Right ventricle myocardium inferior (tissue), 1 donor: ENCODE results near the gene CERS1. TPM values are rescaled to one million over a fixed set of nuclear protein-coding genes. Genes with fewer than 3 reads are reported as not detected.

Experiments
- ATAC-seq: fragments of 200-7000 bp; cut with Tn5 transposase; one replicate; pipeline ENCODE4 v1.9.1; 2020; ENCODE audit warnings: mild to moderate bottlenecking, moderate library complexity
- DNase-seq: peaks from one replicate; pipeline ENCODE4 v3.0.0; 2021; ENCODE audit errors: missing footprints
- intact Hi-C: fragments of 100-400 bp; cut with DNase I; formaldehyde crosslinking; loops from one replicate; pipeline ENCODE4 v1.11.0; 2022
- total RNA-seq: library from RNA; stranded (reverse); fragmentation: NEBNext Ultra II Directional; extraction: Animal tissue kit (Norgen Biotek cat#: 25700); gene quantifications from one replicate; pipeline ENCODE4 v1.2.1, GENCODE V29; 2021
- donor health status: DM: no; HTN: yes; CAD: no; lungs with severe emphysema.

CERS1 gene
- total RNA-seq, 1 donor from 2014 or later = 0.30 TPM

DNA sequence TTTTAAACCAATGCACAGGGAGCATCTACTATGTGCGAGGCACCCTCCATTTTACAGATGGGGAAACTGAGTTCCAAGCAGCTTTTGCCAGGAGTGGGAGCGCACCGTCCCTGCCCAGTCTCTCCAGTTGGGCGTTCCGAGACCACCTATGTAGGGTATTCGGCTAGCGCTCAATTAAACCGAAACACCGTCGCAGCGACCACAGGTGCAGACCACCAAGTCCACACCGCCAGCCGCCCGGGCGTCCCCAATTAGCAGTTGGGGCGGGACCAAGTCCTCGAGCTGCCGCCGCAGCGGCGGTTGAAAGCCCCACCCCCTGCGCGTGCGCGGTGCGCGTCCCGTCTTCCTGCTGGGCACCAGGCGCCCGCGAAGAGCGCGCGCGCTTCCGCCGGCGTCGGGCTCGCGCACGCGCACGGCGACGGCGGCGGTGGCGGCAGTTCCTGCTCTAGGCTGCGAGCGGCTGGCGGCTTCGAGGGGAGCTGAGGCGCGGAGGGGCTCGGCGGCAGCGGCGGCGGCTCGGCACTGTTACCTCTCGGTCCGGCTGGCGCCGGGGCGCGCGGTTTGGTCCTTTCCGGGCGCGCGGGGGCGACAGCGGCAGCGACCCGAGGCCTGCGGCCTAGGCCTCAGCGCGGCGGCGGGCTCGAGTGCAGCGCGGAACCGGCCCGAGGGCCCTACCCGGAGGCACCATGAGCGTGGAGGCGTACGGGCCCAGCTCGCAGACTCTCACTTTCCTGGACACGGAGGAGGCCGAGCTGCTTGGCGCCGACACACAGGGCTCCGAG, 64.2 kb downstream of the CERS1 start, which contains the start of gene UPF1:
Gene UPF1, plus strand, starts transcription at position 436 of the 782 bp plus-strand sequence. Its CDS starts 251 bp downstream, at position 687.
- intact Hi-C loops = no loop called here
- ATAC-seq = peak; percentile 95
- DNase-seq = peak; percentile 98

DNA sequence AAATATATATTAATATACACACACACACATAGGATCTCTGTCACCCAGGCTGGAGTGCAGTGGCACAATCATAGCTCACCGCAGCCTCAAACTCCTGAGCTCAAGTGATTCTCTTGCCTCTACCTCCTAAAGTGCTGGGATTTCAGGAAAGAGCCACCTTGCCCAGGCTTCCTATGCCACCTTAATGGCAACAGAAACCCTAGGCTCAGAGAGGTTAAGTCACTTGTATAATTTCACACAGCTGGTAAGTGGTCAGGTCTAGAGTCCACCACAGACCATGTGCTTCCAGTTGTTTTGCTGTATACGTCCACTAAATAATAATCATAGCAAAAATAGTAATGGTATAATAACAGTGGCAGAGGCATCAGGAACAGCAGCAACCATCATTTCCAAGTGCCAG, 65.5 kb downstream of the CERS1 start:
- intact Hi-C loops = no loop called here
- DNase-seq (no peak), ATAC-seq (no peak)

DNA sequence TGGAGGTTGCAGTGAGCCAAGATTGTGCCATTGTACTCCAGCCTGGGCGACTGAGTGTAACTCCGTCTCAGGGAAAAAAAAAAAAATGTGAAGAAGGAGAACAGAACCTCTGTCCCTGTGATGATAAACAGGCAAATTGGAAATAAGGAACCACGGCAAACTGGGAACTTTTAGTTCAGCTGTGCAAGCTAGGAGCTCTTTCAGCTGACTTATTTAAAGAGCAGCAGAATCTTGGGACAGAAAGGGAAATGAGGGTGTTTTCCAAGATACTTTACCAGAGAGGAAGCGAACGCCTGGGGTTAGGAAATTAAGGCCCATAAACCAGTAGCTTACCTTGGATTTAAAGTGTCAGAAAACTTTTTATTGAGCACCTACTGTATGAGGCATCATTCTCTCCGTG, 67.2 kb downstream of the CERS1 start:
- DNase-seq (no peak), ATAC-seq (no peak)
- intact Hi-C loops = no loop called here

Other genes starting within 250 kb of the CERS1 start
- 10.3 TPM for gene CRTC1, start 212.5 kb downstream of the CERS1 start, total RNA-seq
- gene COMP, start 104.9 kb downstream of the CERS1 start, total RNA-seq = not detected
- 37.0 TPM for gene UPF1, start 64.2 kb downstream of the CERS1 start, total RNA-seq
- gene COPE, start 23.2 kb upstream of the CERS1 start, total RNA-seq = 139 TPM
- gene DDX49, start 23.6 kb upstream of the CERS1 start, total RNA-seq = 25.6 TPM
- gene HOMER3, start 45.1 kb upstream of the CERS1 start, total RNA-seq = 15.2 TPM
- 68.5 TPM for gene SUGP2, start 137.4 kb upstream of the CERS1 start, total RNA-seq
- 13.6 TPM for gene ARMC6, start 137.4 kb upstream of the CERS1 start, total RNA-seq
- 30.9 TPM for gene SLC25A42, start 167.8 kb upstream of the CERS1 start, total RNA-seq
- gene TMEM161A, start 242.3 kb upstream of the CERS1 start, total RNA-seq = 23.5 TPM